ENCODE measurements around the gene TMEM170B.

Gene TMEM170B

DNA sequence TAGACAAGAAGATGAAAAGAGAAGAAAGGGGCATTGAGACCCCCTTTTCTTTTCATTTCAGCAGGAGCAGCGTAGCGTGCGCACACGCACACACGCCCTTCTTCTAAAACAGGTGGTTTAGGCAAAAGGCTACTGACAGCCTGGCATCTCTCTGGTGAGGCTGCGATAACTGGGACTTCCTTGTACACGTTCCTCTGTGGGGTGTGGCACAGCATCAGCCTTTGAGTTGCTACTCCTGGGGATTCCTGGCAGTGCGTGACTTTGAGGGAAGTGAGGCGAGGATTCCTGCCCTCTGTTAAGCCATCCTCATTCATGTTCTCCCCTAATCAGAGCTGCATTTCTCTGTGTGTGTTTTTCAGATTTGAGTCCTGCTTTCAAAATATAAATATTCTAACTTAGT is 94.7 kb downstream of the TMEM170B start:
- no peaks in the 10 kb centered on the region for H3K4me1 ChIP-seq (ENCODE audit: control insufficient read depth, low read length)
- no peak overlapping the region for H3K4me2 ChIP-seq (ENCODE audit: low read length)
- no peak overlapping the region for H3K27ac ChIP-seq (ENCODE audit: low read depth, low read length)
- no peaks in the 10 kb centered on the region for H3F3A ChIP-seq (ENCODE audit: control insufficient read depth, insufficient read depth)
- no peak overlapping the region for H3K4me3 ChIP-seq (ENCODE audit: low read length)
- no peaks in the 10 kb centered on the region for H3K79me2 ChIP-seq (ENCODE audit: control insufficient read depth, low read length)
- no peaks in the 10 kb centered on the region for H3K9me3 ChIP-seq (ENCODE audit: control insufficient read depth, insufficient read depth, low read length)
- H3K9me2 ChIP-seq (replicated peaks; ENCODE audit: control insufficient read depth, low read length) = no peaks in the 10 kb centered on the region
- no peaks in the 10 kb centered on the region for H3K36me3 ChIP-seq (ENCODE audit: control insufficient read depth, low read length)
- no peak for TF ChIP-seq EZH2phosphoT487 (IDR thresholded peaks at IDR 0.05; ENCODE audit: borderline replicate concordance, low read length)
- TF ChIP-seq, protein P1, sequence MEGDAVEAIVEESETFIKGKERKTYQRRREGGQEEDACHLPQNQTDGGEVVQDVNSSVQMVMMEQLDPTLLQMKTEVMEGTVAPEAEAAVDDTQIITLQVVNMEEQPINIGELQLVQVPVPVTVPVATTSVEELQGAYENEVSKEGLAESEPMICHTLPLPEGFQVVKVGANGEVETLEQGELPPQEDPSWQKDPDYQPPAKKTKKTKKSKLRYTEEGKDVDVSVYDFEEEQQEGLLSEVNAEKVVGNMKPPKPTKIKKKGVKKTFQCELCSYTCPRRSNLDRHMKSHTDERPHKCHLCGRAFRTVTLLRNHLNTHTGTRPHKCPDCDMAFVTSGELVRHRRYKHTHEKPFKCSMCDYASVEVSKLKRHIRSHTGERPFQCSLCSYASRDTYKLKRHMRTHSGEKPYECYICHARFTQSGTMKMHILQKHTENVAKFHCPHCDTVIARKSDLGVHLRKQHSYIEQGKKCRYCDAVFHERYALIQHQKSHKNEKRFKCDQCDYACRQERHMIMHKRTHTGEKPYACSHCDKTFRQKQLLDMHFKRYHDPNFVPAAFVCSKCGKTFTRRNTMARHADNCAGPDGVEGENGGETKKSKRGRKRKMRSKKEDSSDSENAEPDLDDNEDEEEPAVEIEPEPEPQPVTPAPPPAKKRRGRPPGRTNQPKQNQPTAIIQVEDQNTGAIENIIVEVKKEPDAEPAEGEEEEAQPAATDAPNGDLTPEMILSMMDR (IDR thresholded peaks at IDR 0.05; ENCODE audit: low read depth, low read length, poor library complexity, severe bottlenecking) = no peak
- no peaks in the 10 kb centered on the region for H4K20me1 ChIP-seq (ENCODE audit: control insufficient read depth, insufficient read depth, low read depth, low read length)
- H3K27me3 ChIP-seq (ENCODE audit: control insufficient read depth, low read length) = peaks cover 4% of the 10 kb centered on the region; the same call in 1 of the 2 replicates

DNA sequence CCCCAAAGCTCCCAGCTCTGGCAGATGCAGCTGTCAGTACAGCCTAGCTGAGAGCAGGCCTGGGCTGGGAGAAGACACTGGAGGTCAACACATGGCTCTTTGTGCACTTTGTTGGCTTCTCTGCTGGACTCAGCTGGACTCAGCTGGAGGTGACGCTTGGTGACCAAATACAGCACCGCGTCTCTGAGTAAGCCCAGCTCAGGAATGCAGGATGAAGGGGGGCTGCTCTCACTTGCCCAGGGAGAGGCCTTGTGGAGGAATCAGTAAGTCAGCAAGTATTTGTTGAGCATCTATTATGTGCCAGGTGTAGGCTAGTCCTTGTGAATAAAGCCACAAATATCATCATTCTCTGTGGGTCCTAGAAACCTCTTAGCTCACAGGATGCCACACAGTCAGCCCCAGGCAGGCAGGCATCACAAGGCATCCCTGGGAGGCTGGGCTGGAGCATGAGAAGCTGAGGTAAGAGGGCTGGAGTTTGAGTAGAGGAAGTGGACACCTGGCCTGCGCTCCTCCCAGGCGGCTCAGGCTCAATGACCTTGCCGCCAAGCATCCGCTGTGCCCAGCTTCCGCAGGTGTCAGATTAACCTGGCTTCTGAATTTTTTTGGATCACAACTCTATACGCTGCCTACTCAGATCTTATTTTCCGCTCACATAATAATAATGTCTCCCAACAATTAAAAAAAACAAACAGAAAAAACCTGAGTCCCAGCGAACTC is 95.4 kb downstream of the TMEM170B start:
- Histone ChIP-seq H3K27me3 (ENCODE audit: control insufficient read depth, low read length) (peaks cover 4% of the 10 kb centered on the region; the same call in 1 of the 2 replicates), H4K20me1 (ENCODE audit: control insufficient read depth, insufficient read depth, low read depth, low read length) (no peaks in the 10 kb centered on the region), H3K4me1 (ENCODE audit: control insufficient read depth, low read length) (no peaks in the 10 kb centered on the region), H3K79me2 (ENCODE audit: control insufficient read depth, low read length) (no peaks in the 10 kb centered on the region), H3F3A (ENCODE audit: control insufficient read depth, insufficient read depth) (no peaks in the 10 kb centered on the region), H3K4me2 (ENCODE audit: low read length) (no peak overlapping the region), H3K36me3 (ENCODE audit: control insufficient read depth, low read length) (no peaks in the 10 kb centered on the region), H3K27ac (ENCODE audit: low read depth, low read length) (no peak overlapping the region), H3K4me3 (ENCODE audit: low read length) (no peak overlapping the region), H3K9me2 (replicated peaks; ENCODE audit: control insufficient read depth, low read length) (no peaks in the 10 kb centered on the region), H3K9me3 (ENCODE audit: control insufficient read depth, insufficient read depth, low read length) (no peaks in the 10 kb centered on the region)
- TF ChIP-seq, protein P1 (IDR thresholded peaks at IDR 0.05; ENCODE audit: low read depth, low read length, poor library complexity, severe bottlenecking) = no peak
- TF ChIP-seq EZH2phosphoT487 (IDR thresholded peaks at IDR 0.05; ENCODE audit: borderline replicate concordance, low read length) = no peak

Data from DOHH2 (cell line).